ENCODE data around the gene RANBP10. TPM values are rescaled to one million over a fixed set of nuclear protein-coding genes. Genes with fewer than 3 reads are reported as not detected.

The RANBP10 gene
- total RNA-seq, 4 donors from 2014 or later: 6.4 to 12.9 (median 10.8) TPM

GRCh38 chr16:67814567-67814966, 8.2 kb upstream of the RANBP10 start:
- no peak overlapping the region for H3K4me3 ChIP-seq
- no peaks in the 10 kb centered on the region for H3K27me3 ChIP-seq
- WGBS, 2 donors: 84 to 85% methylated on average over 6 to 8 of the region's 8 CpGs
- TF ChIP-seq POLR2A (IDR thresholded peaks at IDR 0.05): no peak
- TF ChIP-seq, protein P1, sequence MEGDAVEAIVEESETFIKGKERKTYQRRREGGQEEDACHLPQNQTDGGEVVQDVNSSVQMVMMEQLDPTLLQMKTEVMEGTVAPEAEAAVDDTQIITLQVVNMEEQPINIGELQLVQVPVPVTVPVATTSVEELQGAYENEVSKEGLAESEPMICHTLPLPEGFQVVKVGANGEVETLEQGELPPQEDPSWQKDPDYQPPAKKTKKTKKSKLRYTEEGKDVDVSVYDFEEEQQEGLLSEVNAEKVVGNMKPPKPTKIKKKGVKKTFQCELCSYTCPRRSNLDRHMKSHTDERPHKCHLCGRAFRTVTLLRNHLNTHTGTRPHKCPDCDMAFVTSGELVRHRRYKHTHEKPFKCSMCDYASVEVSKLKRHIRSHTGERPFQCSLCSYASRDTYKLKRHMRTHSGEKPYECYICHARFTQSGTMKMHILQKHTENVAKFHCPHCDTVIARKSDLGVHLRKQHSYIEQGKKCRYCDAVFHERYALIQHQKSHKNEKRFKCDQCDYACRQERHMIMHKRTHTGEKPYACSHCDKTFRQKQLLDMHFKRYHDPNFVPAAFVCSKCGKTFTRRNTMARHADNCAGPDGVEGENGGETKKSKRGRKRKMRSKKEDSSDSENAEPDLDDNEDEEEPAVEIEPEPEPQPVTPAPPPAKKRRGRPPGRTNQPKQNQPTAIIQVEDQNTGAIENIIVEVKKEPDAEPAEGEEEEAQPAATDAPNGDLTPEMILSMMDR (IDR thresholded peaks at IDR 0.05): no peak
- no peak overlapping the region for H3K27ac ChIP-seq
- H3K36me3 ChIP-seq: no peaks in the 10 kb centered on the region
- DNase-seq: no peak
- no peaks in the 10 kb centered on the region for H3K9me3 ChIP-seq
- intact Hi-C loops (cut with DNase I): loop anchor here (10.0 kb wide), 1 partner anchor 140 kb away; no protein-coding TSS in a partner anchor
- peaks cover 0 to 8% (median 3%) of the 10 kb centered on the region in 3 donors for H3K4me1 ChIP-seq

GRCh38 chr16:67811899-67812298, 5.5 kb upstream of the RANBP10 start:
- TF ChIP-seq POLR2A (IDR thresholded peaks at IDR 0.05): no peak
- no peak for DNase-seq
- Histone ChIP-seq H3K4me3 (no peak overlapping the region), H3K36me3 (no peaks in the 10 kb centered on the region), H3K27ac (no peak overlapping the region), H3K9me3 (no peaks in the 10 kb centered on the region), H3K4me1 (peaks cover 0 to 13% (median 8%) of the 10 kb centered on the region in 3 donors), H3K27me3 (no peaks in the 10 kb centered on the region)
- WGBS, 2 donors: 100% methylated on average over 1 of the region's 1 CpG
- intact Hi-C loops (cut with DNase I): loop anchor here (10.0 kb wide), 1 partner anchor 137 kb away; no protein-coding TSS in a partner anchor

DNA sequence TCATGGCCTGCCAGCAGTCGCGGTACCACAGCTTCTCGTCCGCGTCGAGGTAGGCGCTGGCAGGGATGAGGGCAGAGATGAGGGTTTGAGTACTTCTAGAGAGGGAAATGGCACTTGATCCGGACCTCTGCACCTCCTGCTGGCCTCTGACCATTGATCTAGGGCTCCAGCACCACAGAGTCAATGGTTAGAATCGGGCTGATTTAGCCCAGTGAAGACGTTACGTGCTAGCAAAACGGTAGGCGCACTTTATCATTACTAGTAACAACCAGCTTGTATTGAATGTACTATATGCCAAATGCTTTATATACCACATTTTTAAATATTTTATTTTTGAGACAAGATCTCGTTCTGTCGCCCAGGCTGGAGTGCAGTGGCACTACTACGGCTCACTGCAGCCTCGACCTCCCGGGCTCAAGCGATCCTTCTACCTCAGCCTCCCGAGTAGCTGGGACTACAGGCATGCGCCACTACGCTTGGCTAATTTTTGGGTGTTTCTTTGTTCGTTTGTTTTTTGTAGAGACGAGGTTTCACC, 855 bp upstream of the RANBP10 start:
- H3K4me1 ChIP-seq: peaks cover 12 to 35% (median 18%) of the 10 kb centered on the region in 3 donors
- no peak for TF ChIP-seq POLR2A (IDR thresholded peaks at IDR 0.05)
- TF ChIP-seq, protein P1 (IDR thresholded peaks at IDR 0.05): peak in 2 of 6 experiments; percentile 14 to 16
- intact Hi-C loops (cut with DNase I): no loop called here
- peak overlapping the region; percentile 87 to 94 (median 90) for H3K27ac ChIP-seq
- H3K4me3 ChIP-seq: peak overlapping the region; percentile 89 to 96 (median 90)
- no peaks in the 10 kb centered on the region for H3K27me3 ChIP-seq
- peaks cover 0 to 27% (median 0%) of the 10 kb centered on the region in 3 donors for H3K36me3 ChIP-seq
- DNase-seq: no peak
- no peaks in the 10 kb centered on the region for H3K9me3 ChIP-seq
- 28 to 45% methylated on average over 17 to 22 of the region's 24 CpGs for WGBS, 2 donors

DNA sequence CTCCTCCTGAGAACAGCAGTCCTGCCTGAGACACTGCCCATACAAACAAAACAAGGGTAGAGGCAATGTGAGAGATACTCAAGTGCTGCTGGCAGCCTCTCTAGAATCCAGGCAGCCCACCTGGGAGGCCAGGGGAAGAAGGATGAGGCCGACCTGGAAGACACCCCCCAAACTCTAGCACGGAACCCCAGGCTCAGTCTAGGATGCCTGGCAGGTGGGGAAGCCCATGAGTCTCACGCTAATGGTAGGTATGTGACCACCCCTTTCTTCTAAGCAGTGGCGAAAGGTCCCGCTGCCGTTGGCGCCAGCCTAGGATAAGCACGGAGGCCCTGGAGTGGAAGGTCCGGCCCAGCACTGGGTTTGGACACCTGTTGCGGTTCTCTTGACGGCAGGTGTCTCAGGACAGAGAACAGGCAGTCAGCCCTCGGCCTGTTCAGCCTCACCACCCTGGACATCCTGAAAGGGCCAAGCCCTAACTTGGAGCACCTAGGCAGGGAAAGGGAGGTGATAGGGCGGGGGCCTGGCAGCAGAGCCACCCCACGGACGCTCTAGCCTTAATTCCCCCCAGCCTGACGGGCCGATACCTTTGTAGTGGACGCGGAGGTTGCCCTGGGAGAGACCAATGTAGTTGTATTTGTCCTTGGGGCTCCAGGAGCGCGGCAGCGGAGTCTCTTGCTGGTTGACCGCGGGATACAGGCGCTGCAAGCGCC, 487 bp downstream of the RANBP10 start:
- H3K27me3 ChIP-seq: no peaks in the 10 kb centered on the region
- H3K4me3 ChIP-seq: peak overlapping the region; percentile 89 to 96 (median 90)
- intact Hi-C loops (cut with DNase I): no loop called here
- 0% methylated on average over 2 to 5 of the region's 26 CpGs for WGBS, 2 donors
- peaks cover 12 to 47% (median 18%) of the 10 kb centered on the region in 3 donors for H3K4me1 ChIP-seq
- peak overlapping the region; percentile 85 to 94 (median 90) for H3K27ac ChIP-seq
- H3K36me3 ChIP-seq: peaks cover 0 to 40% (median 0%) of the 10 kb centered on the region in 3 donors
- no peak for TF ChIP-seq POLR2A (IDR thresholded peaks at IDR 0.05)
- TF ChIP-seq, protein P1 (IDR thresholded peaks at IDR 0.05): no peak
- DNase-seq: no peak
- H3K9me3 ChIP-seq: no peaks in the 10 kb centered on the region

GRCh38 chr16:67804853-67805542, 1.4 kb downstream of the RANBP10 start:
- WGBS, 2 donors: 75 to 78% methylated on average over 3 to 4 of the region's 4 CpGs
- intact Hi-C loops (cut with DNase I): no loop called here
- H3K27ac ChIP-seq: peak overlapping the region in 2 of 4 donors; percentile 87 to 92
- no peak for DNase-seq
- H3K4me3 ChIP-seq: peak overlapping the region; percentile 89 to 96 (median 90)
- TF ChIP-seq, protein P1 (IDR thresholded peaks at IDR 0.05): no peak
- no peak for TF ChIP-seq POLR2A (IDR thresholded peaks at IDR 0.05)
- H3K4me1 ChIP-seq: peaks cover 12 to 56% (median 18%) of the 10 kb centered on the region in 3 donors
- no peaks in the 10 kb centered on the region for H3K9me3 ChIP-seq
- no peaks in the 10 kb centered on the region for H3K27me3 ChIP-seq
- peaks cover 0 to 47% (median 0%) of the 10 kb centered on the region in 3 donors for H3K36me3 ChIP-seq

Measured in esophagus squamous epithelium (tissue), 5 donors.